ENCODE results near the gene TAF4. TPM values are rescaled to one million over a fixed set of nuclear protein-coding genes. Genes with fewer than 3 reads are reported as not detected.

The TAF4 gene
- total and polyA plus RNA-seq, 2 donors (not counting 3 experiments of a cell fraction or from before 2014, with no cell fraction given): 6.1 to 19.5 TPM

DNA sequence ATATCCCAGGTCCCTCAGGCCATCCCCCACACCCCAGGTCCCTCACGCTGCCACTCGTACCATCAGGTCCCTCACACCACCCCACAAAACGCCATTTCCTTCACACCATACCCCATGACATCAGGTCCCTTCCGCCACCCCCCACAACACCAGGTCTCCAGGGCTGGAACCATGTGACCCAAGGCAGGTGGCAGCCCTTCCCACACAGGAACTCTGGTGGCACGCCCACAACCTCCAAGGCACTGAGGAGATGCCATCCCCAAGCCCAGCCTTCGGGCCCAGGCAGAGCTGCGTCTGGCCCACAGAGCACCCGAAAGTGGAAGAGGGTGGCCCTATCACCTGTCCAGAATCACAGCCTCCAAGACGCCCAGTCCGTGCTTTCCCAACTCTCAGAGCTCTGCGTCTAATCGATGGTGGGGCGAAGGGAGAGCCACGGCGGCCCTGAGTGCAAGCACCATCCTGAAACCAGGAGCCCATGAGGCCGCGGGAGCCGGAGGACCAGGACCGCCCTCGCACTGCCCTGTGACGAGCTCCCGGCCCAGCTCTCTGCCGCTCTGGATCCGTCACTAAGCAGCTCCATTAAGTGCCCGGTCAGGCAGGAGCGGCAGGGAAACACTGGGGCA lies 12.7 kb downstream of the TAF4 start:
- no peak overlapping the region for H3K9ac ChIP-seq (replicated peaks; ENCODE audit: extremely low read depth, insufficient read depth, low read length)
- H3K36me3 ChIP-seq (ENCODE audit: control insufficient read depth in 2 of 2, extremely low read depth in 1 of 2, insufficient read depth in 2 of 2, low read length in 2 of 2): no peaks in the 10 kb centered on the region
- H3K4me3 ChIP-seq (replicated peaks in 1 of 3; ENCODE audit: insufficient read depth in 1 of 3, low read depth in 1 of 3, low read length in 3 of 3): no peak overlapping the region
- TF ChIP-seq JUN (IDR thresholded peaks at IDR 0.05; ENCODE audit: borderline replicate concordance, insufficient read depth, insufficient read length, low read depth) (no peak), EZH2 (IDR thresholded peaks at IDR 0.05; ENCODE audit: borderline replicate concordance, low read depth, low read length, severe bottlenecking) (no peak), POLR2A (IDR thresholded peaks at IDR 0.05; ENCODE audit: low read depth, low read length) (no peak), MYC (IDR thresholded peaks at IDR 0.05; ENCODE audit: low read depth, low read length) (no peak)
- TF ChIP-seq, protein P1, sequence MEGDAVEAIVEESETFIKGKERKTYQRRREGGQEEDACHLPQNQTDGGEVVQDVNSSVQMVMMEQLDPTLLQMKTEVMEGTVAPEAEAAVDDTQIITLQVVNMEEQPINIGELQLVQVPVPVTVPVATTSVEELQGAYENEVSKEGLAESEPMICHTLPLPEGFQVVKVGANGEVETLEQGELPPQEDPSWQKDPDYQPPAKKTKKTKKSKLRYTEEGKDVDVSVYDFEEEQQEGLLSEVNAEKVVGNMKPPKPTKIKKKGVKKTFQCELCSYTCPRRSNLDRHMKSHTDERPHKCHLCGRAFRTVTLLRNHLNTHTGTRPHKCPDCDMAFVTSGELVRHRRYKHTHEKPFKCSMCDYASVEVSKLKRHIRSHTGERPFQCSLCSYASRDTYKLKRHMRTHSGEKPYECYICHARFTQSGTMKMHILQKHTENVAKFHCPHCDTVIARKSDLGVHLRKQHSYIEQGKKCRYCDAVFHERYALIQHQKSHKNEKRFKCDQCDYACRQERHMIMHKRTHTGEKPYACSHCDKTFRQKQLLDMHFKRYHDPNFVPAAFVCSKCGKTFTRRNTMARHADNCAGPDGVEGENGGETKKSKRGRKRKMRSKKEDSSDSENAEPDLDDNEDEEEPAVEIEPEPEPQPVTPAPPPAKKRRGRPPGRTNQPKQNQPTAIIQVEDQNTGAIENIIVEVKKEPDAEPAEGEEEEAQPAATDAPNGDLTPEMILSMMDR (IDR thresholded peaks at IDR 0.05; ENCODE audit: extremely low read depth in 1 of 2, insufficient read depth in 1 of 2, low read depth in 1 of 2, low read length in 2 of 2): no peak
- TF ChIP-seq, protein P2, sequence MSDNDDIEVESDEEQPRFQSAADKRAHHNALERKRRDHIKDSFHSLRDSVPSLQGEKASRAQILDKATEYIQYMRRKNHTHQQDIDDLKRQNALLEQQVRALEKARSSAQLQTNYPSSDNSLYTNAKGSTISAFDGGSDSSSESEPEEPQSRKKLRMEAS (IDR thresholded peaks at IDR 0.05; ENCODE audit: insufficient read depth, insufficient read length): no peak
- dilution Hi-C loops (cut with MboI; ENCODE audit: extremely low pct_ligation_motif_present, low sequenced_read_pairs): no loop called here
- no peak overlapping the region for H3K4me2 ChIP-seq (ENCODE audit: insufficient read depth, low read length)
- peaks cover 84% of the 10 kb centered on the region for H3K79me2 ChIP-seq (ENCODE audit: control insufficient read depth, insufficient read depth, low read length)
- H4K20me1 ChIP-seq (replicated peaks; ENCODE audit: control insufficient read depth, extremely low read depth, insufficient read depth, low read length): no peaks in the 10 kb centered on the region
- no peak overlapping the region for H2AFZ ChIP-seq (ENCODE audit: low read depth, low read length)
- intact Hi-C loops (cut with micrococcal nuclease): no loop called here
- no peaks in the 10 kb centered on the region for H3K9me3 ChIP-seq (replicated peaks; ENCODE audit: control insufficient read depth, insufficient read depth, low read length)
- H3K27ac ChIP-seq (ENCODE audit: insufficient read depth, low read depth, low read length): no peak overlapping the region
- ChIA-PET POLR2A (no interaction called here), CTCF (no interaction called here)
- no peak for DNase-seq (ENCODE audit: low read depth, low spot score)
- no peaks in the 10 kb centered on the region for H3K27me3 ChIP-seq (ENCODE audit: control insufficient read depth in 2 of 2, insufficient read depth in 2 of 2, low read length in 2 of 2)
- no peaks in the 10 kb centered on the region for H3K9me1 ChIP-seq (replicated peaks; ENCODE audit: control insufficient read depth, extremely low read depth, insufficient read depth, low read length)
- no peak for FAIRE-seq
- no TSS peak for BruUV-seq (replicated peaks)
- no peaks in the 10 kb centered on the region for H3K4me1 ChIP-seq (ENCODE audit: control insufficient read depth, extremely low read depth, insufficient read depth, low read length)

All from endothelial cell of umbilical vein (primary cell).